Panc1 (cell line): ENCODE results near the gene TANGO2. TPM values are rescaled to one million over a fixed set of nuclear protein-coding genes. Genes with fewer than 3 reads are reported as not detected.

Experiments used
- ATAC-seq: fragments of 200-7000 bp; cut with Tn5 transposase; 2 replicates; pipeline ENCODE4 v1.9.1; 2020; ENCODE audit warnings: mild to moderate bottlenecking, moderate library complexity
- BruUV-seq: library from RNA; stranded (reverse); fragments of 400-500 nt; replicated peaks from 2 replicates; lab custom pipeline; 2021; lab: Mats Ljungman, UMichigan
- CTCF ChIA-PET: fragments of 300-600 bp; sonication (Branson Sonifier 250); formaldehyde crosslinking; loops from one replicate; lab custom pipeline; 2022; ENCODE audit warnings: antibody characterized with exemption; lab: Charles Lee
- POLR2A ChIA-PET: fragments of 300-600 bp; sonication (Branson Sonifier 250); formaldehyde crosslinking; loops from one replicate; lab custom pipeline; 2022; ENCODE audit warnings: antibody characterized with exemption; lab: Charles Lee
- DNase-seq: peaks from one replicate; pipeline ENCODE4 v3.0.0-alpha.2; 2010; ENCODE audit warnings: low read depth, low spot score
- H3K27ac ChIP-seq: 2 replicates; pipeline ENCODE4 v1.5.1; 2011; ENCODE audit warnings: mild to moderate bottlenecking, low read length, inconsistent platforms
- H3K27me3 ChIP-seq: fragments of 200-500 bp; sonication (Bioruptor generic); 2 replicates; pipeline ENCODE4 v1.6.0; 2014; ENCODE audit warnings: low read length, inconsistent platforms; ENCODE audit not compliant: control insufficient read depth, insufficient read depth
- H3K36me3 ChIP-seq: fragments of 200-500 bp; sonication (Bioruptor generic); 2 replicates; pipeline ENCODE4 v1.5.1; 2014; ENCODE audit warnings: inconsistent platforms, mild to moderate bottlenecking, low read length, moderate library complexity; ENCODE audit not compliant: control insufficient read depth, insufficient read depth
- H3K4me1 ChIP-seq: 2 replicates; pipeline ENCODE4 v1.5.1; 2011; ENCODE audit warnings: inconsistent platforms, mild to moderate bottlenecking, low read length, moderate library complexity; ENCODE audit not compliant: control insufficient read depth, insufficient read depth
- H3K4me3 ChIP-seq, 2 experiments: 2 replicates each; pipeline ENCODE4 v1.5.1; 2011 to 2012; ENCODE audit warnings: low read depth in 2 of 2, low read length in 2 of 2, mild to moderate bottlenecking in 2 of 2, inconsistent platforms in 1 of 2, moderate library complexity in 1 of 2
- H3K9me3 ChIP-seq: fragments of 200-500 bp; sonication (Bioruptor generic); 2 replicates; pipeline ENCODE4 v1.5.1; 2014; ENCODE audit warnings: low read depth, mild to moderate bottlenecking, inconsistent platforms, low read length, moderate library complexity; ENCODE audit not compliant: control insufficient read depth, insufficient read depth
- POLR2AphosphoS5 ChIP-seq: IDR thresholded peaks from 2 replicates; pipeline ENCODE4 v1.6.1; 2012; ENCODE audit warnings: mild to moderate bottlenecking, low read depth, low read length, moderate library complexity
- REST ChIP-seq, 2 experiments: IDR thresholded peaks; 2 replicates each; pipeline ENCODE4 v1.6.1; 2011 to 2012; ENCODE audit warnings: low read depth in 2 of 2, control low read depth in 1 of 2, low read length in 1 of 2, mild to moderate bottlenecking in 1 of 2, moderate library complexity in 1 of 2; ENCODE audit not compliant: insufficient read depth in 1 of 2
- SIN3A ChIP-seq: IDR thresholded peaks from 2 replicates; pipeline ENCODE4 v1.6.1; 2012; ENCODE audit warnings: low read depth, mild to moderate bottlenecking, low read length, moderate library complexity, borderline replicate concordance; ENCODE audit not compliant: insufficient read depth
- TCF7L2 ChIP-seq: IDR thresholded peaks from 2 replicates; pipeline ENCODE4 v1.6.1; 2011; ENCODE audit warnings: mild to moderate bottlenecking, low read depth, low read length, inconsistent platforms
- in situ Hi-C: cut with HindIII; loops from 2 replicates; pipeline ENCODE4 v1.10.0; 2016; ENCODE audit warnings: low sequenced_read_pairs, low pct_unique_long_range_greater_than_20kb
- intact Hi-C: fragments of 100-400 bp; cut with micrococcal nuclease; formaldehyde crosslinking; loops from one replicate; pipeline ENCODE4 v1.10.0; 2022; ENCODE audit not compliant: unreplicated experiment
- total RNA-seq: library from RNA; stranded (reverse); gene quantifications from one replicate; pipeline ENCODE4 v1.2.1, GENCODE V29; 2021; ENCODE audit not compliant: unreplicated experiment
- TF ChIP-seq, protein P1 (sequence below): fragments of 450-650 bp; IDR thresholded peaks from 2 replicates; pipeline ENCODE4 v1.5.1; 2017; ENCODE audit warnings: mild to moderate bottlenecking

The TANGO2 gene
- total RNA-seq, 1 experiment from 2014 or later: 32.2 TPM

- H3K27ac ChIP-seq: no peak overlapping the region
- TF ChIP-seq TCF7L2 (no peak), POLR2AphosphoS5 (no peak), REST (IDR thresholded peaks at IDR 0.05; ENCODE audit: insufficient read depth in 1 of 2, low read depth in 2 of 2, low read length in 1 of 2) (no peak), SIN3A (no peak)
- TF ChIP-seq, protein P1, sequence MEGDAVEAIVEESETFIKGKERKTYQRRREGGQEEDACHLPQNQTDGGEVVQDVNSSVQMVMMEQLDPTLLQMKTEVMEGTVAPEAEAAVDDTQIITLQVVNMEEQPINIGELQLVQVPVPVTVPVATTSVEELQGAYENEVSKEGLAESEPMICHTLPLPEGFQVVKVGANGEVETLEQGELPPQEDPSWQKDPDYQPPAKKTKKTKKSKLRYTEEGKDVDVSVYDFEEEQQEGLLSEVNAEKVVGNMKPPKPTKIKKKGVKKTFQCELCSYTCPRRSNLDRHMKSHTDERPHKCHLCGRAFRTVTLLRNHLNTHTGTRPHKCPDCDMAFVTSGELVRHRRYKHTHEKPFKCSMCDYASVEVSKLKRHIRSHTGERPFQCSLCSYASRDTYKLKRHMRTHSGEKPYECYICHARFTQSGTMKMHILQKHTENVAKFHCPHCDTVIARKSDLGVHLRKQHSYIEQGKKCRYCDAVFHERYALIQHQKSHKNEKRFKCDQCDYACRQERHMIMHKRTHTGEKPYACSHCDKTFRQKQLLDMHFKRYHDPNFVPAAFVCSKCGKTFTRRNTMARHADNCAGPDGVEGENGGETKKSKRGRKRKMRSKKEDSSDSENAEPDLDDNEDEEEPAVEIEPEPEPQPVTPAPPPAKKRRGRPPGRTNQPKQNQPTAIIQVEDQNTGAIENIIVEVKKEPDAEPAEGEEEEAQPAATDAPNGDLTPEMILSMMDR: no peak
- intact Hi-C loops (no loop called here), in situ Hi-C loops (no loop called here)
- no peaks in the 10 kb centered on the region for H3K27me3 ChIP-seq
- no peak for DNase-seq
- H3K4me3 ChIP-seq: no peak overlapping the region
- no peak for ATAC-seq
- peaks cover 19% of the 10 kb centered on the region for H3K36me3 ChIP-seq
- ChIA-PET POLR2A (no interaction called here), CTCF (no interaction called here)
- no peaks in the 10 kb centered on the region for H3K9me3 ChIP-seq
- no peaks in the 10 kb centered on the region for H3K4me1 ChIP-seq
- no TSS peak for BruUV-seq
These were observed 75.9 kb downstream of the TANGO2 start for GRCh38 chr22:20096574-20097420.

GRCh38 chr22:20099099-20099711, 78.3 kb downstream of the TANGO2 start:
- DNase-seq: no peak
- Histone ChIP-seq H3K9me3 (no peaks in the 10 kb centered on the region), H3K4me3 (no peak overlapping the region), H3K27ac (no peak overlapping the region), H3K4me1 (no peaks in the 10 kb centered on the region), H3K36me3 (peaks cover 19% of the 10 kb centered on the region), H3K27me3 (no peaks in the 10 kb centered on the region)
- ChIA-PET POLR2A (no interaction called here), CTCF (no interaction called here)
- no peak for ATAC-seq
- TF ChIP-seq TCF7L2 (no peak), POLR2AphosphoS5 (no peak), SIN3A (no peak)
- intact Hi-C loops (no loop called here), in situ Hi-C loops (no loop called here)
- no TSS peak for BruUV-seq

GRCh38 chr22:20101638-20102037, 80.7 kb downstream of the TANGO2 start:
- ChIA-PET CTCF (no interaction called here), POLR2A (no interaction called here)
- no peak overlapping the region for H3K27ac ChIP-seq
- in situ Hi-C loops: no loop called here
- DNase-seq: no peak
- peaks cover 13% of the 10 kb centered on the region for H3K36me3 ChIP-seq
- no peak for ATAC-seq
- no peak for TF ChIP-seq SIN3A
- TF ChIP-seq POLR2AphosphoS5: no peak
- TF ChIP-seq REST (IDR thresholded peaks at IDR 0.05; ENCODE audit: insufficient read depth in 1 of 2, low read depth in 2 of 2, low read length in 1 of 2): no peak
- TF ChIP-seq, protein P1: no peak
- no peak for TF ChIP-seq TCF7L2
- no peaks in the 10 kb centered on the region for H3K9me3 ChIP-seq
- BruUV-seq: no TSS peak
- no peaks in the 10 kb centered on the region for H3K27me3 ChIP-seq
- no peaks in the 10 kb centered on the region for H3K4me1 ChIP-seq
- H3K4me3 ChIP-seq: no peak overlapping the region
- intact Hi-C loops: no loop called here
